HG02938 (cell line): ENCODE measurements around the gene ACSL3.

Experiments
- ATAC-seq: cut with Tn5 transposase; IDR thresholded peaks from one replicate; pipeline ENCODE4 v1.9.1; 2021; ENCODE audit warnings: mild to moderate bottlenecking, moderate library complexity; ENCODE audit not compliant: unreplicated experiment

ACSL3 gene

GRCh38 chr2:222939208-222939856, 78.5 kb downstream of the ACSL3 start:
- ATAC-seq, result peak; percentile 85

GRCh38 chr2:222939979-222940378, 79.1 kb downstream of the ACSL3 start:
- no peak for ATAC-seq

- no peak for ATAC-seq
Observed at GRCh38 chr2:222941510-222942032, 80.7 kb downstream of the ACSL3 start.

GRCh38 chr2:222942561-222942960, 81.7 kb downstream of the ACSL3 start:
- no peak for ATAC-seq

GRCh38 chr2:222942977-222943376, 82.1 kb downstream of the ACSL3 start:
- no peak for ATAC-seq

- peak; percentile 75 for ATAC-seq
Observed at GRCh38 chr2:222943820-222944219, 83.0 kb downstream of the ACSL3 start.

GRCh38 chr2:222944552-222944951, 83.7 kb downstream of the ACSL3 start:
- ATAC-seq, result no peak

GRCh38 chr2:222944971-222945740, 84.3 kb downstream of the ACSL3 start:
- no peak for ATAC-seq

- ATAC-seq, result no peak
Observed at GRCh38 chr2:222945887-222946286, 85.1 kb downstream of the ACSL3 start.

GRCh38 chr2:222946700-222947287, 86.0 kb downstream of the ACSL3 start:
- ATAC-seq, result no peak

- ATAC-seq, result no peak
Observed at GRCh38 chr2:222949073-222949472, 88.2 kb downstream of the ACSL3 start.

- no peak for ATAC-seq
Observed at GRCh38 chr2:222949690-222950323, 89.0 kb downstream of the ACSL3 start.

- ATAC-seq, result no peak
Observed at GRCh38 chr2:222950638-222951285, 89.9 kb downstream of the ACSL3 start.

GRCh38 chr2:222952204-222952603, 91.4 kb downstream of the ACSL3 start:
- ATAC-seq, result no peak

- ATAC-seq, result no peak
Observed at GRCh38 chr2:222955008-222955407, 94.2 kb downstream of the ACSL3 start.

GRCh38 chr2:222959358-222959757, 98.5 kb downstream of the ACSL3 start:
- ATAC-seq, result no peak

- peak; percentile 49 for ATAC-seq
Observed at GRCh38 chr2:222960126-222960525, 99.3 kb downstream of the ACSL3 start.

GRCh38 chr2:222963641-222964040, 102.8 kb downstream of the ACSL3 start:
- ATAC-seq, result no peak

GRCh38 chr2:222964376-222965031, 103.7 kb downstream of the ACSL3 start:
- no peak for ATAC-seq

- no peak for ATAC-seq
Observed at GRCh38 chr2:222965555-222965954, 104.7 kb downstream of the ACSL3 start.
